Panc1 (cell line): ENCODE measurements around the gene PDE4B. TPM values are rescaled to one million over a fixed set of nuclear protein-coding genes. Genes with fewer than 3 reads are reported as not detected.

Source experiments
- ATAC-seq: fragments of 200-7000 bp; cut with Tn5 transposase; 2 replicates; pipeline ENCODE4 v1.9.1; 2020; ENCODE audit warnings: mild to moderate bottlenecking, moderate library complexity
- BruUV-seq: library from RNA; stranded (reverse); fragments of 400-500 nt; replicated peaks from 2 replicates; lab custom pipeline; 2021; lab: Mats Ljungman, UMichigan
- CTCF ChIA-PET: fragments of 300-600 bp; sonication (Branson Sonifier 250); formaldehyde crosslinking; loops from one replicate; lab custom pipeline; 2022; ENCODE audit warnings: antibody characterized with exemption; lab: Charles Lee
- POLR2A ChIA-PET: fragments of 300-600 bp; sonication (Branson Sonifier 250); formaldehyde crosslinking; loops from one replicate; lab custom pipeline; 2022; ENCODE audit warnings: antibody characterized with exemption; lab: Charles Lee
- DNase-seq: peaks from one replicate; pipeline ENCODE4 v3.0.0-alpha.2; 2010; ENCODE audit warnings: low read depth, low spot score
- H3K27ac ChIP-seq: 2 replicates; pipeline ENCODE4 v1.5.1; 2011; ENCODE audit warnings: mild to moderate bottlenecking, low read length, inconsistent platforms
- H3K27me3 ChIP-seq: fragments of 200-500 bp; sonication (Bioruptor generic); 2 replicates; pipeline ENCODE4 v1.6.0; 2014; ENCODE audit warnings: low read length, inconsistent platforms; ENCODE audit not compliant: control insufficient read depth, insufficient read depth
- H3K36me3 ChIP-seq: fragments of 200-500 bp; sonication (Bioruptor generic); 2 replicates; pipeline ENCODE4 v1.5.1; 2014; ENCODE audit warnings: inconsistent platforms, mild to moderate bottlenecking, low read length, moderate library complexity; ENCODE audit not compliant: control insufficient read depth, insufficient read depth
- H3K4me1 ChIP-seq: 2 replicates; pipeline ENCODE4 v1.5.1; 2011; ENCODE audit warnings: inconsistent platforms, mild to moderate bottlenecking, low read length, moderate library complexity; ENCODE audit not compliant: control insufficient read depth, insufficient read depth
- H3K4me3 ChIP-seq, 2 experiments: 2 replicates each; pipeline ENCODE4 v1.5.1; 2011 to 2012; ENCODE audit warnings: low read depth in 2 of 2, low read length in 2 of 2, mild to moderate bottlenecking in 2 of 2, inconsistent platforms in 1 of 2, moderate library complexity in 1 of 2
- H3K9me3 ChIP-seq: fragments of 200-500 bp; sonication (Bioruptor generic); 2 replicates; pipeline ENCODE4 v1.5.1; 2014; ENCODE audit warnings: low read depth, mild to moderate bottlenecking, inconsistent platforms, low read length, moderate library complexity; ENCODE audit not compliant: control insufficient read depth, insufficient read depth
- CTCF ChIP-seq: fragments of 450-650 bp; IDR thresholded peaks from 2 replicates; pipeline ENCODE4 v1.5.1; 2017; ENCODE audit warnings: mild to moderate bottlenecking
- POLR2AphosphoS5 ChIP-seq: IDR thresholded peaks from 2 replicates; pipeline ENCODE4 v1.6.1; 2012; ENCODE audit warnings: mild to moderate bottlenecking, low read depth, low read length, moderate library complexity
- REST ChIP-seq, 2 experiments: IDR thresholded peaks; 2 replicates each; pipeline ENCODE4 v1.6.1; 2011 to 2012; ENCODE audit warnings: low read depth in 2 of 2, control low read depth in 1 of 2, low read length in 1 of 2, mild to moderate bottlenecking in 1 of 2, moderate library complexity in 1 of 2; ENCODE audit not compliant: insufficient read depth in 1 of 2
- SIN3A ChIP-seq: IDR thresholded peaks from 2 replicates; pipeline ENCODE4 v1.6.1; 2012; ENCODE audit warnings: low read depth, mild to moderate bottlenecking, low read length, moderate library complexity, borderline replicate concordance; ENCODE audit not compliant: insufficient read depth
- TCF7L2 ChIP-seq: IDR thresholded peaks from 2 replicates; pipeline ENCODE4 v1.6.1; 2011; ENCODE audit warnings: mild to moderate bottlenecking, low read depth, low read length, inconsistent platforms
- in situ Hi-C: cut with HindIII; loops from 2 replicates; pipeline ENCODE4 v1.10.0; 2016; ENCODE audit warnings: low sequenced_read_pairs, low pct_unique_long_range_greater_than_20kb
- intact Hi-C: fragments of 100-400 bp; cut with micrococcal nuclease; formaldehyde crosslinking; loops from one replicate; pipeline ENCODE4 v1.10.0; 2022; ENCODE audit not compliant: unreplicated experiment
- total RNA-seq: library from RNA; stranded (reverse); gene quantifications from one replicate; pipeline ENCODE4 v1.2.1, GENCODE V29; 2021; ENCODE audit not compliant: unreplicated experiment

The PDE4B gene
- total RNA-seq, 1 experiment from 2014 or later = 0.26 TPM

- ATAC-seq (no peak), DNase-seq (no peak)
- H3K27me3 ChIP-seq = no peaks in the 10 kb centered on the region
- H3K27ac ChIP-seq = no peak overlapping the region
- H3K4me3 ChIP-seq = no peak overlapping the region
- intact Hi-C loops (no loop called here), in situ Hi-C loops (no loop called here)
- no peak for TF ChIP-seq CTCF
- TF ChIP-seq TCF7L2 = no peak
- no peak for TF ChIP-seq REST (IDR thresholded peaks at IDR 0.05; ENCODE audit: insufficient read depth in 1 of 2, low read depth in 2 of 2, low read length in 1 of 2)
- no peak for TF ChIP-seq POLR2AphosphoS5
- TF ChIP-seq SIN3A = no peak
- H3K9me3 ChIP-seq = no peaks in the 10 kb centered on the region
- H3K36me3 ChIP-seq = no peaks in the 10 kb centered on the region
- no TSS peak for BruUV-seq
- H3K4me1 ChIP-seq = no peaks in the 10 kb centered on the region; the same call in 1 of the 2 replicates
- ChIA-PET POLR2A (no interaction called here), CTCF (no interaction called here)
These were observed 519.7 kb downstream of the PDE4B start for GRCh38 chr1:66312271-66312990.

GRCh38 chr1:66313429-66313828, 520.7 kb downstream of the PDE4B start:
- ChIA-PET POLR2A (no interaction called here), CTCF (no interaction called here)
- Histone ChIP-seq H3K27me3 (no peaks in the 10 kb centered on the region), H3K9me3 (no peaks in the 10 kb centered on the region), H3K27ac (no peak overlapping the region), H3K4me3 (no peak overlapping the region), H3K36me3 (no peaks in the 10 kb centered on the region), H3K4me1 (no peaks in the 10 kb centered on the region; the same call in 1 of the 2 replicates)
- intact Hi-C loops = no loop called here
- in situ Hi-C loops = no loop called here
- no peak for ATAC-seq
- DNase-seq = no peak
- no peak for TF ChIP-seq SIN3A
- TF ChIP-seq POLR2AphosphoS5 = no peak
- no peak for TF ChIP-seq CTCF
- no peak for TF ChIP-seq REST (IDR thresholded peaks at IDR 0.05; ENCODE audit: insufficient read depth in 1 of 2, low read depth in 2 of 2, low read length in 1 of 2)
- TF ChIP-seq TCF7L2 = no peak
- BruUV-seq = no TSS peak
